Caco-2 (cell line): ENCODE measurements around the gene RRP1. TPM values are rescaled to one million over a fixed set of nuclear protein-coding genes. Genes with fewer than 3 reads are reported as not detected.
A peak's percentile ranks its signal among the peaks of the same experiment; 100 is the strongest.

Experiments
- BruUV-seq: library from RNA; stranded (reverse); fragments of 400-500 nt; replicated peaks from 2 replicates; lab custom pipeline; 2021; lab: Mats Ljungman, UMichigan
- CTCF ChIA-PET: fragments of 300-600 bp; sonication (Branson Sonifier 250); formaldehyde crosslinking; loops from one replicate; lab custom pipeline; 2022; ENCODE audit warnings: antibody characterized with exemption; lab: Charles Lee
- POLR2A ChIA-PET: fragments of 300-600 bp; sonication (Branson Sonifier 250); formaldehyde crosslinking; loops from one replicate; lab custom pipeline; 2022; ENCODE audit warnings: antibody characterized with exemption; lab: Charles Lee
- DNase-seq, 2 experiments: peaks; one replicate each; pipeline versions ENCODE4 v3.0.0 to v3.0.0-alpha.2; 2020 to 2022
- H3K27me3 ChIP-seq: replicated peaks from 2 replicates; pipeline ENCODE4 v1.6.0; 2011; ENCODE audit warnings: low read length; ENCODE audit not compliant: control insufficient read depth, insufficient read depth
- H3K36me3 ChIP-seq: 2 replicates; pipeline ENCODE4 v1.5.1; 2011; ENCODE audit warnings: low read length; ENCODE audit not compliant: control insufficient read depth, insufficient read depth
- H3K4me1 ChIP-seq: fragments of 250-450 bp; sonication (Bioruptor Pico); 2 replicates; pipeline ENCODE4 v1.5.1; 2020; ENCODE audit warnings: mild to moderate bottlenecking
- H3K4me3 ChIP-seq: 2 replicates; pipeline ENCODE4 v1.5.1; 2011; ENCODE audit warnings: low read depth, mild to moderate bottlenecking, control low read depth, low read length
- H3K9me3 ChIP-seq: fragments of 250-450 bp; sonication (Bioruptor Pico); 2 replicates; pipeline ENCODE4 v1.5.1; 2020; ENCODE audit warnings: mild to moderate bottlenecking, moderate library complexity
- H3K27ac Mint-ChIP-seq: one replicate; pipeline ENCODE4 v1.8.0; 2022; ENCODE audit warnings: mixed read lengths; ENCODE audit not compliant: unreplicated experiment
- H3K27me3 Mint-ChIP-seq: one replicate; pipeline ENCODE4 v1.8.0; 2022; ENCODE audit warnings: mixed read lengths; ENCODE audit not compliant: insufficient read depth, unreplicated experiment
- H3K36me3 Mint-ChIP-seq: one replicate; pipeline ENCODE4 v1.8.0; 2022; ENCODE audit warnings: mild to moderate bottlenecking, mixed read lengths; ENCODE audit not compliant: insufficient read depth, unreplicated experiment
- H3K4me1 Mint-ChIP-seq: one replicate; pipeline ENCODE4 v1.8.0; 2022; ENCODE audit warnings: low read depth, mixed read lengths; ENCODE audit not compliant: unreplicated experiment
- H3K4me3 Mint-ChIP-seq: one replicate; pipeline ENCODE4 v1.8.0; 2022; ENCODE audit warnings: mild to moderate bottlenecking, moderate library complexity, mixed read lengths; ENCODE audit not compliant: unreplicated experiment
- H3K9me3 Mint-ChIP-seq: one replicate; pipeline ENCODE4 v1.8.0; 2022; ENCODE audit warnings: mixed read lengths; ENCODE audit not compliant: unreplicated experiment
- intact Hi-C: fragments of 100-400 bp; cut with micrococcal nuclease; formaldehyde crosslinking; loops from one replicate; pipeline ENCODE4 v1.10.0; 2022; ENCODE audit not compliant: unreplicated experiment
- total RNA-seq: library from RNA; stranded (reverse); gene quantifications from 2 replicates; pipeline ENCODE4 v1.2.3, GENCODE V29; 2022
- TF ChIP-seq, protein P1 (sequence below), 2 experiments: fragments of 200-600 bp in 1 of 2; IDR thresholded peaks; 1 replicate in 1 of 2; 2 replicates in 1 of 2; pipeline versions ENCODE4 v1.5.1 to v1.8.0; 2011 to 2022; ENCODE audit warnings: antibody characterized with exemption in 1 of 2, control low read depth in 1 of 2, inconsistent platforms in 1 of 2, low read depth in 1 of 2, low read length in 1 of 2, mild to moderate bottlenecking in 1 of 2, moderate library complexity in 1 of 2; ENCODE audit not compliant: insufficient read depth in 1 of 2, severe bottlenecking in 1 of 2, unreplicated experiment in 1 of 2

The RRP1 gene
- total RNA-seq, 1 experiment from 2014 or later, result 52.8 TPM

- intact Hi-C loops, result no loop called here
- Mint-ChIP-seq H3K4me3 (no peak overlapping the region), H3K9me3 (no peaks in the 10 kb centered on the region), H3K36me3 (peaks cover 57% of the 10 kb centered on the region), H3K4me1 (no peaks in the 10 kb centered on the region), H3K27ac (no peak overlapping the region), H3K27me3 (no peaks in the 10 kb centered on the region)
- ChIA-PET CTCF (no interaction called here), POLR2A (no interaction called here)
- DNase-seq, result no peak
- peaks cover 5% of the 10 kb centered on the region for H3K36me3 ChIP-seq
- no peaks in the 10 kb centered on the region for H3K27me3 ChIP-seq
- no peaks in the 10 kb centered on the region for H3K4me1 ChIP-seq
- BruUV-seq, result no TSS peak
- no peaks in the 10 kb centered on the region for H3K9me3 ChIP-seq
- TF ChIP-seq, protein P1, sequence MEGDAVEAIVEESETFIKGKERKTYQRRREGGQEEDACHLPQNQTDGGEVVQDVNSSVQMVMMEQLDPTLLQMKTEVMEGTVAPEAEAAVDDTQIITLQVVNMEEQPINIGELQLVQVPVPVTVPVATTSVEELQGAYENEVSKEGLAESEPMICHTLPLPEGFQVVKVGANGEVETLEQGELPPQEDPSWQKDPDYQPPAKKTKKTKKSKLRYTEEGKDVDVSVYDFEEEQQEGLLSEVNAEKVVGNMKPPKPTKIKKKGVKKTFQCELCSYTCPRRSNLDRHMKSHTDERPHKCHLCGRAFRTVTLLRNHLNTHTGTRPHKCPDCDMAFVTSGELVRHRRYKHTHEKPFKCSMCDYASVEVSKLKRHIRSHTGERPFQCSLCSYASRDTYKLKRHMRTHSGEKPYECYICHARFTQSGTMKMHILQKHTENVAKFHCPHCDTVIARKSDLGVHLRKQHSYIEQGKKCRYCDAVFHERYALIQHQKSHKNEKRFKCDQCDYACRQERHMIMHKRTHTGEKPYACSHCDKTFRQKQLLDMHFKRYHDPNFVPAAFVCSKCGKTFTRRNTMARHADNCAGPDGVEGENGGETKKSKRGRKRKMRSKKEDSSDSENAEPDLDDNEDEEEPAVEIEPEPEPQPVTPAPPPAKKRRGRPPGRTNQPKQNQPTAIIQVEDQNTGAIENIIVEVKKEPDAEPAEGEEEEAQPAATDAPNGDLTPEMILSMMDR (IDR thresholded peaks at IDR 0.05; ENCODE audit: insufficient read depth in 1 of 2, low read depth in 1 of 2, low read length in 1 of 2, severe bottlenecking in 1 of 2, unreplicated experiment in 1 of 2), result no peak
- no peak overlapping the region for H3K4me3 ChIP-seq
Observed at GRCh38 chr21:43802713-43803313, 13.4 kb downstream of the RRP1 start.

GRCh38 chr21:43803558-43804300, 14.4 kb downstream of the RRP1 start:
- H3K4me1 Mint-ChIP-seq, result no peaks in the 10 kb centered on the region
- H3K36me3 Mint-ChIP-seq, result peaks cover 48% of the 10 kb centered on the region
- TF ChIP-seq, protein P1 (IDR thresholded peaks at IDR 0.05; ENCODE audit: insufficient read depth in 1 of 2, low read depth in 1 of 2, low read length in 1 of 2, severe bottlenecking in 1 of 2, unreplicated experiment in 1 of 2), result no peak
- Histone ChIP-seq H3K4me1 (no peaks in the 10 kb centered on the region), H3K36me3 (peaks cover 5% of the 10 kb centered on the region), H3K27me3 (no peaks in the 10 kb centered on the region), H3K9me3 (no peaks in the 10 kb centered on the region), H3K4me3 (no peak overlapping the region)
- ChIA-PET POLR2A (no interaction called here), CTCF (no interaction called here)
- BruUV-seq, result TSS peak; percentile 31
- DNase-seq, result no peak
- intact Hi-C loops, result no loop called here
- no peaks in the 10 kb centered on the region for H3K27me3 Mint-ChIP-seq
- no peaks in the 10 kb centered on the region for H3K9me3 Mint-ChIP-seq
- H3K4me3 Mint-ChIP-seq, result no peak overlapping the region
- H3K27ac Mint-ChIP-seq, result no peak overlapping the region

DNA sequence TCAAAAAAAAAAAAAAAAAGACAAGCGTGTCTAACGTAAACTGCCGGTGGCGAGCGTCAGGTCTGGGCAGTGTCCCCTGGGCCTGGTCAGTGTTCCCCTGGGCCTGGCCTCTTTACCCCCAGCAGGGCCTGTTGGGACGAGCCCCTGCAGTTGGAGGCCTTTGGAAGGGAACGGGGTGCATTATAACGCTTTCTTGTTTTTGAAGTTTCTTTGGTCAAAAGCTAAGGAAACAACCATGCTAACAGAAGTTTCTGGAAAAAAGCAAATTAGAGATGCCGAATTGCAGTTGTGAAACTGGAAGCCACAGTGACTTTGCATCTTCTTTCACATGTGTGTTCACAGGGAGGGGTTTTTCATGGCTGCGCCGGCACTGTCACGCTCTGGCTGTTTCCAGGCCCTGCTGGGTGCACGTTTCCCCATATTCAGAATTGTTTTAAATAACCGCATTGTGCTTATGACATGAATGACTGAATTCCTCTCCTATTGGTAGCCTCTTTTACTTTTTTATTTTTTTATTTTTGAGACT, 16.0 kb downstream of the RRP1 start:
- Mint-ChIP-seq H3K27me3 (no peaks in the 10 kb centered on the region), H3K4me3 (no peak overlapping the region)
- CTCF ChIA-PET, result no interaction called here

More for the DNA sequence above, 16.0 kb downstream of the RRP1 start:
- TF ChIP-seq, protein P1 (IDR thresholded peaks at IDR 0.05; ENCODE audit: insufficient read depth in 1 of 2, low read depth in 1 of 2, low read length in 1 of 2, severe bottlenecking in 1 of 2, unreplicated experiment in 1 of 2), result no peak
- Histone ChIP-seq H3K9me3 (no peaks in the 10 kb centered on the region), H3K4me1 (no peaks in the 10 kb centered on the region), H3K36me3 (peaks cover 3% of the 10 kb centered on the region; the same call in 1 of the 2 replicates), H3K4me3 (no peak overlapping the region), H3K27me3 (no peaks in the 10 kb centered on the region)
- H3K4me1 Mint-ChIP-seq, result peaks cover under 1% of the 10 kb centered on the region
- POLR2A ChIA-PET, result no interaction called here
- no peak for DNase-seq
- H3K27ac Mint-ChIP-seq, result no peak overlapping the region
- intact Hi-C loops, result no loop called here
- no peaks in the 10 kb centered on the region for H3K9me3 Mint-ChIP-seq
- BruUV-seq, result no TSS peak
- H3K36me3 Mint-ChIP-seq, result peaks cover 42% of the 10 kb centered on the region
